ENCODE data around the gene JCAD. TPM values are rescaled to one million over a fixed set of nuclear protein-coding genes. Genes with fewer than 3 reads are reported as not detected.

JCAD gene
- polyA plus RNA-seq, 2 of the 4 experiments (the other 2 are of a cell fraction): 4.4 to 6.4 TPM

- TF ChIP-seq POLR2A (IDR thresholded peaks at IDR 0.05; ENCODE audit: low read length) (no peak), NPAS2 (CRISPR knock-in tag; IDR thresholded peaks at IDR 0.05; ENCODE audit: borderline replicate concordance) (no peak), MAZ (IDR thresholded peaks at IDR 0.05; ENCODE audit: borderline replicate concordance, low read depth, low read length) (no peak), CEBPB (IDR thresholded peaks at IDR 0.05) (no peak)
- TF ChIP-seq, protein P1, sequence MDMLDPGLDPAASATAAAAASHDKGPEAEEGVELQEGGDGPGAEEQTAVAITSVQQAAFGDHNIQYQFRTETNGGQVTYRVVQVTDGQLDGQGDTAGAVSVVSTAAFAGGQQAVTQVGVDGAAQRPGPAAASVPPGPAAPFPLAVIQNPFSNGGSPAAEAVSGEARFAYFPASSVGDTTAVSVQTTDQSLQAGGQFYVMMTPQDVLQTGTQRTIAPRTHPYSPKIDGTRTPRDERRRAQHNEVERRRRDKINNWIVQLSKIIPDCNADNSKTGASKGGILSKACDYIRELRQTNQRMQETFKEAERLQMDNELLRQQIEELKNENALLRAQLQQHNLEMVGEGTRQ (IDR thresholded peaks at IDR 0.05): peak; percentile 82
- TF ChIP-seq, protein P2, sequence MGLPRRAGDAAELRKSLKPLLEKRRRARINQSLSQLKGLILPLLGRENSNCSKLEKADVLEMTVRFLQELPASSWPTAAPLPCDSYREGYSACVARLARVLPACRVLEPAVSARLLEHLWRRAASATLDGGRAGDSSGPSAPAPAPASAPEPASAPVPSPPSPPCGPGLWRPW (IDR thresholded peaks at IDR 0.05): no peak
- Histone ChIP-seq H3K4me2 (no peak overlapping the region), H3K9me3 (no peaks in the 10 kb centered on the region), H3K27ac (no peak overlapping the region), H3K4me1 (no peaks in the 10 kb centered on the region), H3K4me3 (no peak overlapping the region)
- ChIA-PET CTCF (interaction anchor here (0.7 to 1.7 kb wide), 3 partner anchors 12 to 81 kb away, joined by 3 to 5 read pairs (median 4); no protein-coding TSS in a partner anchor), POLR2A (no interaction called here)
- ATAC-seq: no peak
- FAIRE-seq: no peak
- no peak for DNase-seq (ENCODE audit: low read depth in 1 of 2, low spot score in 1 of 2)
- WGBS (ENCODE audit: missing lambda C conversion rate): 0% methylated on average over 1 of the region's 1 CpG
Measured at GRCh38 chr10:30079408-30079807, 20.0 kb upstream of the JCAD start.

DNA sequence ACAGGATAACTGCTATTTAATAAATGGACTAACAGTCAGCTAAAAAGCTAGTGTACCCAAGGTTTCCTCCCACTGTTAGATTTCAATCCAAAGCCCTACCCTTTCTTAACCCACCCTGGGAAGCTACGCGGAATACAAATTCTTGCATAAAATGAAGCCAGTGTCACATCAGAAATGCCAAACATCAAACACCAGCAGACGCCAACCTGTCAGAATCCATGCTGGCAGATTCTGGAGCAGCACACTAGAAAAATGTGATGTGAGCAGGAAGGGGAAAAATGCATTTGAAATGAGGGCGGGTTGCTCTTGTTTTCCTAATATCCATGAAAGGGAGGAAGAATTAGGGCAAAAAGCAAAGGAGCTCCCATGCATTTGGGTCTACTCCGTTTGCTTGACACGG is 16.1 kb upstream of the JCAD start:
- CTCF ChIA-PET: interaction anchor here (1.0 to 1.4 kb wide), 2 partner anchors 36 to 73 kb away, joined by 3 read pairs; no protein-coding TSS in a partner anchor
- H3K4me1 ChIP-seq: no peaks in the 10 kb centered on the region
- TF ChIP-seq EP300 (IDR thresholded peaks at IDR 0.05) (no peak), RFX5 (IDR thresholded peaks at IDR 0.05) (no peak), KDM1A (IDR thresholded peaks at IDR 0.05; ENCODE audit: low read depth) (no peak), CHD4 (IDR thresholded peaks at IDR 0.05; ENCODE audit: borderline replicate concordance) (no peak), HOXB13 (CRISPR knock-in tag; IDR thresholded peaks at IDR 0.05; ENCODE audit: low read depth) (no peak), CHD2 (IDR thresholded peaks at IDR 0.05; ENCODE audit: low read length, partially characterized antibody) (no peak), EHF (CRISPR knock-in tag; IDR thresholded peaks at IDR 0.05) (no peak), EHMT2 (IDR thresholded peaks at IDR 0.05; ENCODE audit: low read depth) (no peak), BHLHE40 (IDR thresholded peaks at IDR 0.05; ENCODE audit: low read depth, low read length) (no peak), SMC3 (IDR thresholded peaks at IDR 0.05) (no peak), ESRRA (IDR thresholded peaks at IDR 0.05; ENCODE audit: borderline replicate concordance, low read length) (no peak), FOSL2 (IDR thresholded peaks at IDR 0.05) (no peak), FOSL2 (CRISPR knock-in tag; IDR thresholded peaks at IDR 0.05) (no peak), RNF2 (IDR thresholded peaks at IDR 0.05; ENCODE audit: borderline replicate concordance, low read depth) (no peak), HOXB5 (CRISPR knock-in tag; IDR thresholded peaks at IDR 0.05) (no peak), TP53 (CRISPR knock-in tag; IDR thresholded peaks at IDR 0.05) (no peak), E2F6 (IDR thresholded peaks at IDR 0.05; ENCODE audit: borderline replicate concordance, low read depth) (no peak), ZNF302 (CRISPR knock-in tag; IDR thresholded peaks at IDR 0.05) (no peak)
- TF ChIP-seq, protein P1 (IDR thresholded peaks at IDR 0.05): no peak
- DNase-seq (ENCODE audit: low read depth in 1 of 2, low spot score in 1 of 2) (no peak), FAIRE-seq (no peak), ATAC-seq (no peak)
- no peaks in the 10 kb centered on the region for H3K9me3 ChIP-seq
- POLR2A ChIA-PET: no interaction called here
- no peak overlapping the region for H3K4me3 ChIP-seq
- no peak overlapping the region for H3K4me2 ChIP-seq
- 85% methylated on average over 6 of the region's 6 CpGs for WGBS (ENCODE audit: missing lambda C conversion rate)
- H3K27ac ChIP-seq: no peak overlapping the region

DNA sequence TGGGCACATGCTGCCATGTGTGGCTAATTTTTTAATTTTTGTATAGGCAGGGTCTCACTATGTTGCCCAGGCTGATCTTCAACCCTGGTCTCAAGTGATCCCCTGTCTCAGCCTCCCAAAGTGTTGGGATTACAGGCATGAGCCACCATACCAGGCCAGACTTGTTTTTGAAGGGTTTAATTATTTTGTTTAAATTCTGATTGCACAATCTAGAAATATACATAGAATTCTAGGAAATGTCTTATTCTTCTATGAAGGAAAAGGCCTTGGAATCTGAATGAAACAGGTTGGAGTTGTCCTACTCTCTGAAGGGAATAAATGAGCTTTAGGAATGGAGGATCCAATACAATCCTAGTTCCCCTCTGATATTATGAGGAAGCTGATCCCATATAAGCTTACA is 15.5 kb upstream of the JCAD start:
- no peak overlapping the region for H3K27ac ChIP-seq
- ATAC-seq (no peak), DNase-seq (ENCODE audit: low read depth in 1 of 2, low spot score in 1 of 2) (no peak), FAIRE-seq (no peak)
- no peaks in the 10 kb centered on the region for H3K9me3 ChIP-seq
- H3K4me1 ChIP-seq: no peaks in the 10 kb centered on the region
- CTCF ChIA-PET: interaction anchor here (1.4 kb wide), 1 partner anchor 72 kb away, joined by 3 read pairs; no protein-coding TSS in a partner anchor
- POLR2A ChIA-PET: no interaction called here
- H3K4me2 ChIP-seq: no peak overlapping the region
- H3K4me3 ChIP-seq: no peak overlapping the region
- TF ChIP-seq, protein P2 (IDR thresholded peaks at IDR 0.05): no peak
- TF ChIP-seq CBX8 (IDR thresholded peaks at IDR 0.05) (no peak), ATOH8 (CRISPR knock-in tag; IDR thresholded peaks at IDR 0.05; ENCODE audit: low read depth) (no peak), ZFP36 (IDR thresholded peaks at IDR 0.05; ENCODE audit: borderline replicate concordance, partially characterized antibody) (no peak), HOXB5 (CRISPR knock-in tag; IDR thresholded peaks at IDR 0.05) (no peak), CBX2 (IDR thresholded peaks at IDR 0.05; ENCODE audit: borderline replicate concordance, low read depth) (no peak), MYC (IDR thresholded peaks at IDR 0.05; ENCODE audit: borderline replicate concordance, low read length) (no peak), TP53 (CRISPR knock-in tag; IDR thresholded peaks at IDR 0.05) (no peak), RNF2 (IDR thresholded peaks at IDR 0.05; ENCODE audit: borderline replicate concordance, low read depth) (no peak), CHD2 (IDR thresholded peaks at IDR 0.05; ENCODE audit: low read length, partially characterized antibody) (no peak)
- TF ChIP-seq, protein P1 (IDR thresholded peaks at IDR 0.05): no peak

Measured in A549 (cell line).